ENCODE measurements around the gene LCE1E.

LCE1E gene, protein sequence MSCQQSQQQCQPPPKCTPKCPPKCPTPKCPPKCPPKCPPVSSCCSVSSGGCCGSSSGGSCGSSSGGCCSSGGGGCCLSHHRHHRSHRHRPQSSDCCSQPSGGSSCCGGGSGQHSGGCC

DNA sequence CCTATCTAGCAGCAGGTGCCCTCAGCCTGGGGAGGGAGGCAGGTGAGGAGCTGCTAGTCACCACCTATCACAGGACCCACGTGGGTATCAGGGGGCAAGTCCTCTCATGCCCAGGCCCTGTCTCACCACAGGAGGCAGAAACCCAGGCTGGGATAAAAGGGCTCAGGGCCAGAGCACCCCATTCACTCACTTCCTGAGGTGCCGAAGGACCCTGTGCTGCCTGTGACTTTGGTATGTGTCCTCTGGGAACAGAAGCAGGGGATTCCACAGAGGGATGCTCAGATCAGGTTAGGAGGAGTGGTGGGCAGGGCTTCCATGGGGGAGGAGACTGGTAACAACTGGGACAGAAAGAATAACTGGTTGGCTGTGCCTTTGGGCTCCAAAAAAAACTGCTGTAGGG lies at the start of gene LCE1E:
TSS of gene LCE1E (plus strand) at position 181 of the 400 bp plus-strand sequence. CDS start 1,043 bp downstream, outside the sequence.
- DNase-seq = no peak

DNA sequence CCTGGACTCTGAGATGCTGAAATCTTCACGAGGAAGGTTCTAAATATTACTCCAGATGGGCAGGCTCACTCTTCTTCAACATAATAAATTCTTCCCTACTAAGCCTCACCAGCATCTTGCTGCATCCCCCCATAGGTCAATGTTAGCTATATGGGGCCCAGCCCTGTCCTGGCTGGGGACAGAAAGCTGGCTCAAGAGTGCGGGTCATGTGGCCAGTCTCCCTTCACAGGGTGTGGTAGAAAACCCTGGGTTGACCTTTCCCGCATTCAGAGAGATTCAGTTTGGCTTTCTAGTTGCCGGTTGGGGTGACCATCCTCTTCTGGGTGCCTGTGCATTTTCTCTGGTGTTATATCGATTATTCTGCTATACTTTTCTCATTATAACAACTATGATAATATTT lies 48.1 kb upstream of the LCE1E start:
- no peak for DNase-seq

DNA sequence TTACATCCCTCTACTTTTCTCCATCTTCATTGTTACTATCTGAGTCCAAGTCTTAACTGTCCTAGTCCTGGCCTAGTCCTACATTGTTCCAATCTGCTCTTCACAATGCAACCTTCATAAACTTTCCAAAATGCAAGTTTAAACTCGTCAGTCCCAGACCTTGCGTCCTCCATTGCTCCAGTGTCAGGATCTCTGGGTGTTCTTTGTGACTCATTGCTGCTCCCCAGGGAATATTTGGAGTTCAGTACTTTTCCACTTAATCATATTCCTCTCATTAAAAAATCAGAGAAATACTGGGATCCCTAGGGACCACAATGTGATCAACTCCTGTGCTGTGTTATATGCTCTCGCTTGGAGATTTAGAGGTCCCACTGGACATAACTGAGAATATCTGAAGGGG lies 46.2 kb upstream of the LCE1E start:
- DNase-seq = no peak

DNA sequence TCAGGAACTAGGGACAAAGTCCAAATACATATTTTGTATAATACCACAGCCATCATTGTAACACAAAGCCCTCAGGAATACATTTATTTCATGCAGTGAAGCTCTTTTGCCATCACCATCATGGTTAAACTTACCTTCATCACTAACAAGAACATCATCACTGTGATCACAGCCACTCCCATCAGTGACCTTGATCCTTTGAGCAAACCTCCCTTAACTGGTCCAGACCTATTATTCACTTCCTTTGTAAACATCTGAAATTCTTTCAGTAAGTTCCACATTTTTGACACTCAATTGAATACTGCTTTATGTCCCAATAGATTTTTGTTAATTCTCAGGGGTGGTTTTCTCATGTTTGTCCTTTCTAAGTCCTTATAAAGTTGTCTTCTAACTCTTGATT lies 44.4 kb upstream of the LCE1E start:
- DNase-seq = no peak

DNA sequence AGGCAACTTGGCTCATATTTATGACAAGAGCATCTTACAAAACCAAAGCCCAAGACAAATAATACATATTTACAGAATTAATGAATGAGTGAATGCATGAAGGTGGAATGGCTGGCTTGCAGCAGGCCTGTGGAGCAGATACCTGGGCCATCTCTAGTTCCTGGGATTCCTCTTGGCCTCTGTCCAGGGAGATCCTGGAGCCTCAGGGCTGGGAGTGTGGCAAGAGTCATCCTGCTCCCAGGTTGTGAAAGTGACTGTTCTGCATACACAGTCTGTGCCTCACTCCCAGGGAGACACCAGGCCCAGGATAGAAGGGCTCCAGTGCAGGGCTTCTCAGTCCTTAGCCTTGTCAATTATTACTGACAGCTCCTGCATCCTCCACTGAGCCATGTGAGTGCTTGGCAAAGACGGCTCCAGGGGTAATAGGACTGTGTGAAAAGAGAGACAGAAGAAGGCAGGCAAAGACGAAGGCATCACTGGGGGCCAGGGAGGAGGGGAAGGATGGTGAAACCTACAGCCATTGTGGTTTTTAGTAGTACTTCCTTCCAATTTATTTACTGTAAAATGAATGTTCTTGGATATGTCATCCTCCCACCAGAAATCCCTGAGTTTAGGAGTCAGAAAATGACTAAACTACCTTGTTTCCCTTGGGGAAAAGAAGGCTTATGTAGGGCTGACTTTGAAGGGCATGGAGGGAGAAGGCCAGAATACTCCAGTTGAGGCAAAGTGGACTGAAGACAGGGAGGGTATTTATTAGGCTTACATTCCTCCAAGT lies 42.5 kb upstream of the LCE1E start:
- no peak for DNase-seq

DNA sequence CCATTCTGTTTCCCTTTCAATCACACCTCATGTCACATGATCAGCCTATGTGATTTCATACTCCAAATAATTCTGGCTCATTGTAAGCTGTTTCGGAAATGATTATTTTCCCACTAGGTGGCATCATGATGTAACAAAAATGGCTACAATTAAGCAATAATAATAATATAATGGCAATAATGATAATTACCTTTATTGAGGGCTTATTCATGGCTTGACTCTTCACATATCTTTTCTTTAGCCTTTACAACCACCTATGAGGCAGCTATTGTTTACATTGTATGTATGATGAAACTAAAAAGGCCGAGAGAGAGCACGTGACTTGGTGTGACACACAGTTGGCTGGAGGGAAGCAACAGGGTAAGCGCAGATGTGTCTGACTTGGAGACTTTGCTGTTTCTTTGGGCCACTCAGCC lies 40.8 kb upstream of the LCE1E start:
- no peak for DNase-seq

DNA sequence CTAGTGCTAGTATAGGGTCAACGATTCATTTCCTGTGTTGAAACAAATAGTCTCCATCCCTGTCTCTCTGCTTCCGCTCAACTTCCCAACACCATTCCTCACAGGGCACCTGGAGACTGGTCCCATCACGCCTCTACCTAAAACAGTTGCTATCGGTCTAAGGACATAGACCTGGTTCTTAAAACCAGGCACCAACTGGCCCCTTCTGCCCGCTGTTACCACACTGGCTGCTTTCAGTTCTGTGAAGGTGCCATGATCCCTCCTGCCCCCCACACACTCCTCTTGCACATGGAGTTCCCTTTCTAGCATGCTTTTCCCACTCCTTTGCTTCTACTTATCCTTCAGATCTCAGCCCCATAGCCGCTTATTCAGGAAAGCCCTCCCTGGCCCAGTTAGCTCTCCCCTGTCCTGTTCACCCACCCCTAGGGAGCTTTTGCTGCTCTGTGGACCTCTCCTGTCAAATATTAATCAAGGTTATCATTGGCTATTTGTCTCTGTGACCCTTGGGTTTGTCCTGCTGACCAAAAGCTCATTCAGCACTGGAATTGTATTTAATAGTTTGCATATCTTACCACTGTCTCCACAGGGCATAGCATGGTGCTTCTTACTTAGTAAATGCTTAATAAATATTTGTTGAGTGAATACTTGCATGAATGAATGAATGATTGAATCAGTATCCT lies 40.2 kb upstream of the LCE1E start:
- no peak for DNase-seq

DNA sequence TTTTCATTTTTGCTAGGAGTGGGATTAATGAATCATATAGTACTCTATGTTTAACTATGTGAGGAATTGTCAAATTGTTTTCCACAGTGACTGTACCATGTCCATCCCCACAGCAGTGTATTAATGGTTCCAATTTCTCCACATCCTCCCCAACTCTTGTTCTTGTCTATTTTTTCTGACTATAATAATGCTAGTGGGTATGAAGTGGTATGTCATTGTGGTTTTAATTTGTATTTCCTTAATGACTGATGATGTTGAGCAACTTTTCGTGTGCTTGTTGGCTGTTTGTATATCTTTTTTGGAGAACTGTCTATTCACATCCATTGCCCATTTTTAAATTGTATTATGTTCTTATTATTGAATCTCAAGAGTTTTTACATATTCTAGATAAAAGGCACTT lies 38.2 kb upstream of the LCE1E start:
- DNase-seq = no peak

DNA sequence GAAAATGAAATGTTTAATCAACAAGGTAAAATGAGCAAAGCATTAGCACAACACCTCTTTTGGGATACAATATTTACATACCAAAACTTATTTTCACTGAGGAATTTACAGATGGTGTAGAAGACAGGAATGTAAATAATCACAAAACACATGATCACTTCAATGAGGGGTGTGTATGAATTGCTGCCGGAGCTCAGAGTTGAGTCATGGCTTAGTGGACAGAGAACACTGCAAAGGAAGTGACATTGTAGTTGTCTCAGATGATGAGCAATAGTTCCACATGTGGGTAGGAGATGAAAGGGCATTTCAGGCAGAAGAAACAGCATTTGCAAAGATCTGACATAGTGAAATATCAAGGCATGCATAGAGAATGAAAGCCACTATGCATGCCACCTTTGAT lies 33.8 kb upstream of the LCE1E start:
- no peak for DNase-seq

DNA sequence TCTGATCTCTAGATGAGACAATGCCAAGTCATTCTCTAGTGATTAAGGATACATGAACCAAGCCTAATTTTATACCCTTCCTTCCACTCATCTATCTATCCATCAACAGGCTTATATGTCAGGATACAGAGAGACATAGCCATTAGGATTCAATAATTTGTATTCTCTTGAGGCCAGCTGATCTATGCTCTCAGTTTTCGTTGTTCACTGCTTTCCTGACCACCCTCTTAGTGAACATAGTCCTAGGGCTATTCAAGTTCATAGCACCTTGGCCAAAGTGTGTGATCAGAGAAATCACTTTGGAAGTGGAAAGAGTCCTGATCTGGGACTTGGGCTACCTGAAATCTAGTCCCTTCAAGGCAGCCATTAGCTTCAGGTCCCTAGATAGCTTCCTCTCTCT lies 32.5 kb upstream of the LCE1E start:
- no peak for DNase-seq

DNA sequence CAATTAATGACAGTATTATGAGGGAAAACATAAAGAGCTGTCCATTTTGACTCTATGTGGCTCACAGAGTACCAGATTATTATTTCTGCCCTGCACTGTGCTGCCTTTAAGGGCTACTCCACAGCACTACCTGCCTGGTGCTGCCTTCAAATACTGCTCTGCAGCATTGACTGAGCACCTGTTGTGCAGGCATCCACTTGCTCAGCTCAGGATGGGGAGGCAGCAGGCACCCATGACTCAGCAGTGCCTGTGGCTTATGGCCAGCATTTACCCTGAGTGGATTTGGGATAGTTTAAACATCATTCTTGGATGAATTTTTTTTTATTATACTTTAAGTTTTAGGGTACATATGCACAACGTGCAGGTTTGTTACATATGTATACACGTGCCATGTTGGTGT lies 29.2 kb upstream of the LCE1E start:
- DNase-seq = no peak

DNA sequence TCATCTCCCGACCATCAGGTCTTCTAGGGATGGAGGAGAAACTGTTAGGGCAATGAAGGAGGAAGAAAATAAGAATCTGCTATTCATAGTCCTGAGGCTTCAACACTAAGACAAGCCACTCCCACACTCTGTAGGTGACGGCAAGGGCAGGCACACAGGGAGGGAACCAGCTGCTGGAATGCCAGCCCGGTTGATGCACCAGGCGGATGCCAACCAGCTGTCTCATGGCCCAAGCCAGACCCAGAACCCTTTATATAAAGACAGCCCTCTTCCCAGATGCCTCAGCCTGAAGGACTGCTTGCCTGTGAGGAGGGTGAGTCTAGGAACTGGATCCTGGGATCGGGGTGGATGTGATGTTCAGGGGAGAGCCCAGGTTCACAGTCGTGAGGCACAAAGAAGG lies 28.3 kb upstream of the LCE1E start, which contains the start of gene KPRP:
TSS of gene KPRP (plus strand) at position 279 of the 400 bp plus-strand sequence. CDS start 1,564 bp downstream, outside the sequence.
- DNase-seq = no peak

DNA sequence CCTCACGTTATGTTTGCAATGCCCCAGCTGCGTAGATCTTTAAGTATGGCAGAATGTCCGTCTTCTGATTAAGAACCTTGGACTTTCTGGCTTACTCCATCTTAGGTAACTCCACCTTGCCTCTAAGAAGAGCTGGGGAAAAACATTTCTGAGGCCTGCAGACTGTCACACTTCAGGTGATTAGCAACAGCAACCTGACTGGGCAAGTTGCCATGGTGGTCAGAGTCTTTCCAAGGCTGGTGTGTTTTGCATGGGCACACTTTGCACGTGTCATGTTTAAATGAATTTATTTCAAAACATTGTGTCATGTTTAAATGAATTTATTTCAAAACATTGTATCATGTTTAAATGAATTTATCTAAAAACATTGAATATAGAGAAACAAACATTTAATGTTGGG lies 27.4 kb upstream of the LCE1E start:
- DNase-seq = no peak

DNA sequence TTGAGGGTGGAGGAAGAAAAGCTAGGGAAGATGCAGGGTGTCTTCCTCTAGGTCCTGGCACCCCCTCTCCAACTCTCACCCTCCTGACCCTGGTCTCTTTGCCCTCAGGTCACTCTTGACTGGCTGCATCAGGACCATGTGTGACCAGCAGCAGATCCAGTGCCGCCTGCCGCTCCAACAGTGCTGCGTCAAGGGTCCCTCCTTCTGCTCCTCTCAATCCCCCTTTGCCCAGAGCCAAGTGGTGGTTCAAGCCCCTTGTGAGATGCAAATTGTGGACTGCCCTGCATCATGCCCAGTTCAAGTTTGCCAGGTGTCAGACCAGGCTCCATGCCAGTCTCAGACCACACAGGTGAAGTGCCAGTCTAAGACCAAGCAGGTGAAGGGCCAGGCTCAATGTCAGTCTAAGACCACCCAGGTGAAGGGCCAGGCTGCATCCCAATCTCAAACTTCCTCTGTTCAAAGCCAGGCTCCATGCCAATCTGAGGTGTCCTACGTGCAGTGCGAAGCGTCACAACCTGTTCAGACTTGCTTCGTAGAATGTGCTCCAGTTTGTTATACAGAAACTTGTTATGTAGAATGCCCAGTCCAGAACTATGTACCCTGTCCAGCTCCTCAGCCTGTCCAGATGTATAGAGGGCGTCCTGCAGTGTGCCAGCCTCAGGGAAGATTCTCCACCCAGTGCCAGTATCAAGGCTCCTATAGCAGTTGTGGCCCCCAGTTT lies 26.4 kb upstream of the LCE1E start:
- DNase-seq = no peak

DNA sequence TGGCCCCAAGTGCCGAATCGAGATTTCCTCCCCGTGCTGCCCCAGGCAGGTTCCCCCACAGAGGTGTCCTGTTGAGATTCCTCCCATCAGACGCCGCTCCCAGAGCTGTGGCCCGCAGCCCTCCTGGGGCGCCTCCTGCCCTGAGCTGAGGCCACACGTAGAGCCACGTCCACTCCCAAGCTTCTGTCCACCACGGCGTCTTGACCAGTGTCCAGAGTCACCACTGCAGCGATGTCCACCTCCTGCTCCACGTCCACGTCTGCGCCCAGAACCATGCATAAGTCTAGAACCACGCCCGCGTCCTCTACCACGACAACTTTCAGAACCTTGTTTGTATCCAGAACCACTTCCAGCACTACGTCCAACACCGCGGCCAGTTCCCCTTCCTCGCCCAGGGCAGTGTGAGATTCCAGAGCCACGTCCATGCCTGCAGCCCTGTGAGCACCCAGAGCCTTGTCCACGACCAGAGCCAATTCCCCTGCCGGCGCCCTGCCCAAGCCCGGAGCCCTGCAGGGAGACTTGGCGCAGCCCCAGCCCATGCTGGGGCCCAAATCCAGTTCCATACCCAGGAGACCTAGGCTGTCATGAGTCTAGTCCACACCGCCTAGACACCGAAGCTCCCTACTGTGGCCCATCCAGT lies 25.4 kb upstream of the LCE1E start:
- no peak for DNase-seq

DNA sequence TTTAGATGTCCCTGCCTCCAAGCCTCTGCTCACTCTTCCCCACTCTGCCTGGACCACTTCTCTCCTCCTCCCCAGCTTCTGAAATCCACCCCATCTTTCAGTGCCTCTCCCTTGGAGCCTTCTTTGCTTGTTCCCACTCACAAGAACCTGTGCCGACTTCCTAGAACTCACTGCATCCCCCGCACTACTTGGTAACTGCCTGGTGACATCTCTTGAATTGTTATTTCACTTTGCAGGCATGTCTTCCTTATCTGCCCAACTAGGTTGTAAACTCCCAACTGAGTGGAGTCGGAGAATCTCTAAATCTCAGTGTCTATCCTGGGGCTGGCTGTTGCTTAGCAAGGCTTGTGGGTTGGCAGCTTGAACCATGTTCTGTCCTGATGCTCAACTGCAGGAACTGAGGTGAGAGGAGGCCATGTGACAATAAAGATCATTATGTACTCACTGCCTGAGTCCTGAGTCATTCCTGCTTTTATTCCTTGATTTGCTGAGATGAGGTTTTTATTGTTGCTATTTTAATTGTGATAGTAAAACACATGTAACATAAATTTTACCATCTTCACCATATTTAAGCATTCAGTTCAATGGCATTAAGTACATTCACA lies 24.3 kb upstream of the LCE1E start:
- DNase-seq = no peak

DNA sequence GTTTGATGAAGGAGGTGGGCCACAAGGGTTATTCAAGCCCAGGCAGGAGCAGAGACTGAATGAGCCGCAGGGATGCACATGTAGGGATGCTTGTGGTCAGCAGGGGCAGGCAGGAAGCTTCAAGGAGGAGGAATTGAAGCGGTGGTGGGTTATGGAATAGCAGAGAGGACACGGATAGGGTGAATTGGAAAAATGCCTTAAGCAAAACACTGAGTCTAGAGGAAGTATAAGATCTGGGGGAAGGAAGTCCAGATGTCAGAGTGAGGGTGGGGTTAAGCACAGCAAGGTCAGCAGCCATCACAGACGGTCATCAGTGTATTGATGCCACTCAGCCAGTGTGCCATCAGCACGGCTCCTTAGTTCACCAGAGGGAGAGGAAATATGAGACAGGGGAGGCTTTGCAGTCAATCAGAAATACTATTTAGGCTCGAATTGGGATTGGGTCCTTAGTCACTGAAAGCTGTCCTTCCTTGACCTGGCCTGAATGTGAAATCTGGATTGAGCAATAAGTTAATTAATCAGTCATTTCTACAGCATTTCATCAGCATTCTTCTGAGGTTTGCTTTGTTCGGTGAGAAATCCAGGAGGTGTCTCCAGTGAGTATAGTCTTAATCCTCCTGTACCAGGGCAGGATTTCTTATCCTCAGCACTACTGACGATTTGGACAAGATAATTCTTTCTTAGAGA lies 17.1 kb upstream of the LCE1E start:
- no peak for DNase-seq

DNA sequence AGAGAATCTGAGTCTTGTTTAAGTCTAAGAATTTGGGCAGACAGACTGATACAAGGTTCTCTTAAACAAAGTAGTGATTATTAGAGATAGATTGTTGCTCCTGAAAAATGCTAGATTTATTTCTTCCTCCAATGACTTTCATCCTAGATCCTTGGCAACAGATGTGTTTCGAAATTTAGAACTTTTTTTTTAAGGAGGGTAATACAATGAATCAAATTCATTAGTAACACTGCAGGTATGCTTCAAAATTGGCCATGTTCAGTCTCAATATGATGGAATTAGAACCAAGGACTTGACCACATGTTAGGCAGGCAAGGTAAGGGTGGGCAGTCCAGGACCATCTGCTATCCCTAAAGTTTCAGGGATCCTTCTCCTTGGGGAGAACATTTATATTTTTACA lies 15.6 kb upstream of the LCE1E start:
- no peak for DNase-seq

DNA sequence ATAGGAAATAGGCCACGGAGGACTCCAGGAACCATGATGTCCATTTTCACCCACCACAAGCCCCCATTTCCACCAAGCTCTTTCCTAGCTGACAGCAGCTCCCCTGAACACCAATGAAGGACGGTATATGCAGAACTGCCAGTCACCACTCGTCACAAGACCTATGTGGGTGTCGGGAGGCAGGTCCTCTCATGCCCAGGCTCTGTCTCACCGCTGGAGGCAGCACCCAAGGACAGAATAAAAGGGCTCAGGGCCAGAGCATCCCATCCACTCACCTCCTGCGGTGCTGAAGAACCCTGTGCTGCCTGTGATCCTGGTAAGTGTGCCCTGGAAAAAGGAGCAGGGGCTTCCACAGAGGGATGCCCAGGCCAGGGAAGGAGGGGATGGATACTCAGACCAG lies 11.2 kb upstream of the LCE1E start, which contains the start of gene LCE1F:
TSS of gene LCE1F (plus strand) at position 266 of the 400 bp plus-strand sequence. CDS start 1,232 bp downstream, outside the sequence.
- no peak for DNase-seq

DNA sequence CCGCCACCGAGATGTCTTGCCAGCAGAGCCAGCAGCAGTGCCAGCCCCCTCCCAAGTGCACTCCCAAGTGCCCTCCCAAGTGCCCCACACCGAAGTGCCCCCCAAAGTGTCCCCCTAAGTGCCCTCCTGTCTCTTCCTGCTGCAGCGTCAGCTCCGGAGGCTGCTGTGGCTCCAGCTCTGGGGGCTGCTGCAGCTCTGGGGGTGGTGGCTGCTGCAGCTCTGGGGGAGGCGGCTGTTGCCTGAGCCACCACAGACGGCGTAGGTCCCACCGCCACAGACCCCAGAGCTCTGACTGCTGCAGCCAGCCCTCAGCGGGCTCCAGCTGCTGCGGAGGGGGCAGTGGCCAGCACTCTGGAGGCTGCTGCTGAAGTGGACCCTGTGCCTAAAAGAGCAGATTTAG lies 9.7 kb upstream of the LCE1E start:
- DNase-seq = no peak

DNA sequence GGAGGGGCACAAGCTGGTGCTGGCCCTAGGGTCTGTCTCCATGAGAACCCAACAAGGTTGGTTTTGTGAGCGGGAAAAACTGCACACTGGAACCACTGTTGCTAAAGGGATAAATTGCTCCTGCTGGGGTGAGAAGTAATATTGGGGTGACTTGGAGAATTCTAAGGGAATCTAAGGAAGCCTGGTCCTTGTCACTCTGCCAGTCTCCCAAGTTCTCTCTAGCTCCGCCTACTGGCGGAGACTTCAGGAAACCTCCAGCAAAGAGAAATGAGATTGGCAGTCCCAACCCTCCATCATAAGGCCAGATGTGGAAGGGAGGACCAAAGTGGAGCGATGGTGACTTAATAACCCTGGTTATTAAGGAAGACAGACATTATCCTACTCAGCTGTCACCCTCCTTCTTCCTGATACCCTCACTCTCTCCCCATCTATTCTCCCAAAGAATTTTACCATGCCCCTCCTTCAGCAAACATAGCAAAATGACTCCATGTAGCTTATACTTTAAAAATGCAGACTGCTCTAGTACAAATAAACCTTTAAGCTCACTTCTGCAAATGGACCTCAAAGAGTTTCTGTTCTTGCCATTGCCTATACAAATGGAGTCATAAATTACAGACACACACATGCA lies 8.4 kb upstream of the LCE1E start:
- DNase-seq = no peak
